Measurements from ENCODE around the gene C19orf12.

The C19orf12 gene

GRCh38 chr19:29752450-29753025 lies 37.5 kb upstream of the C19orf12 start:
- H4K20me1 ChIP-seq (ENCODE audit: control insufficient read depth, insufficient read depth, low read depth, low read length): no peaks in the 10 kb centered on the region
- no peak overlapping the region for H3K27ac ChIP-seq (ENCODE audit: low read depth, low read length)
- TF ChIP-seq CTCF (IDR thresholded peaks at IDR 0.05; ENCODE audit: low read depth, low read length, poor library complexity, severe bottlenecking): no peak
- TF ChIP-seq EZH2phosphoT487 (IDR thresholded peaks at IDR 0.05; ENCODE audit: borderline replicate concordance, low read length): no peak
- no peaks in the 10 kb centered on the region for H3K36me3 ChIP-seq (ENCODE audit: control insufficient read depth, low read length)
- H3F3A ChIP-seq (ENCODE audit: control insufficient read depth, insufficient read depth): no peaks in the 10 kb centered on the region
- H3K9me2 ChIP-seq (replicated peaks; ENCODE audit: control insufficient read depth, low read length): no peaks in the 10 kb centered on the region
- no peaks in the 10 kb centered on the region for H3K27me3 ChIP-seq (ENCODE audit: control insufficient read depth, low read length)
- H3K9me3 ChIP-seq (ENCODE audit: control insufficient read depth, insufficient read depth, low read length): no peaks in the 10 kb centered on the region
- H3K4me1 ChIP-seq (ENCODE audit: control insufficient read depth, low read length): no peaks in the 10 kb centered on the region
- no peak overlapping the region for H3K4me3 ChIP-seq (ENCODE audit: low read length)
- H3K79me2 ChIP-seq (ENCODE audit: control insufficient read depth, low read length): no peaks in the 10 kb centered on the region
- no peak overlapping the region for H3K4me2 ChIP-seq (ENCODE audit: low read length)

GRCh38 chr19:29751932-29752331 lies 36.9 kb upstream of the C19orf12 start:
- no peak overlapping the region for H3K4me2 ChIP-seq (ENCODE audit: low read length)
- H3K27ac ChIP-seq (ENCODE audit: low read depth, low read length): no peak overlapping the region
- no peaks in the 10 kb centered on the region for H3F3A ChIP-seq (ENCODE audit: control insufficient read depth, insufficient read depth)
- no peak overlapping the region for H3K4me3 ChIP-seq (ENCODE audit: low read length)
- no peaks in the 10 kb centered on the region for H4K20me1 ChIP-seq (ENCODE audit: control insufficient read depth, insufficient read depth, low read depth, low read length)
- H3K9me2 ChIP-seq (replicated peaks; ENCODE audit: control insufficient read depth, low read length): no peaks in the 10 kb centered on the region
- TF ChIP-seq EZH2phosphoT487 (IDR thresholded peaks at IDR 0.05; ENCODE audit: borderline replicate concordance, low read length): no peak
- no peak for TF ChIP-seq CTCF (IDR thresholded peaks at IDR 0.05; ENCODE audit: low read depth, low read length, poor library complexity, severe bottlenecking)
- H3K27me3 ChIP-seq (ENCODE audit: control insufficient read depth, low read length): no peaks in the 10 kb centered on the region
- no peaks in the 10 kb centered on the region for H3K9me3 ChIP-seq (ENCODE audit: control insufficient read depth, insufficient read depth, low read length)
- no peaks in the 10 kb centered on the region for H3K4me1 ChIP-seq (ENCODE audit: control insufficient read depth, low read length)
- H3K36me3 ChIP-seq (ENCODE audit: control insufficient read depth, low read length): no peaks in the 10 kb centered on the region
- no peaks in the 10 kb centered on the region for H3K79me2 ChIP-seq (ENCODE audit: control insufficient read depth, low read length)

GRCh38 chr19:29750001-29750400 lies 34.9 kb upstream of the C19orf12 start:
- Histone ChIP-seq H3K27me3 (ENCODE audit: control insufficient read depth, low read length) (no peaks in the 10 kb centered on the region), H3K4me3 (ENCODE audit: low read length) (no peak overlapping the region)

GRCh38 chr19:29748996-29749849 lies 34.2 kb upstream of the C19orf12 start:
- H3K27ac ChIP-seq (ENCODE audit: low read depth, low read length): no peak overlapping the region
- no peaks in the 10 kb centered on the region for H3K4me1 ChIP-seq (ENCODE audit: control insufficient read depth, low read length)
- no peaks in the 10 kb centered on the region for H3K9me3 ChIP-seq (ENCODE audit: control insufficient read depth, insufficient read depth, low read length)
- H3K27me3 ChIP-seq (ENCODE audit: control insufficient read depth, low read length): no peaks in the 10 kb centered on the region
- no peak for TF ChIP-seq CTCF (IDR thresholded peaks at IDR 0.05; ENCODE audit: low read depth, low read length, poor library complexity, severe bottlenecking)
- TF ChIP-seq EZH2phosphoT487 (IDR thresholded peaks at IDR 0.05; ENCODE audit: borderline replicate concordance, low read length): no peak
- no peaks in the 10 kb centered on the region for H3K36me3 ChIP-seq (ENCODE audit: control insufficient read depth, low read length)
- H3K79me2 ChIP-seq (ENCODE audit: control insufficient read depth, low read length): no peaks in the 10 kb centered on the region
- no peaks in the 10 kb centered on the region for H3K9me2 ChIP-seq (replicated peaks; ENCODE audit: control insufficient read depth, low read length)
- no peaks in the 10 kb centered on the region for H4K20me1 ChIP-seq (ENCODE audit: control insufficient read depth, insufficient read depth, low read depth, low read length)
- no peaks in the 10 kb centered on the region for H3F3A ChIP-seq (ENCODE audit: control insufficient read depth, insufficient read depth)
- H3K4me3 ChIP-seq (ENCODE audit: low read length): no peak overlapping the region
- H3K4me2 ChIP-seq (ENCODE audit: low read length): no peak overlapping the region

More at GRCh38 chr19:29750001-29750400, 34.9 kb upstream of the C19orf12 start:
- Histone ChIP-seq H3K36me3 (ENCODE audit: control insufficient read depth, low read length) (no peaks in the 10 kb centered on the region), H3K4me1 (ENCODE audit: control insufficient read depth, low read length) (no peaks in the 10 kb centered on the region), H3K79me2 (ENCODE audit: control insufficient read depth, low read length) (no peaks in the 10 kb centered on the region), H3K4me2 (ENCODE audit: low read length) (no peak overlapping the region), H3K9me2 (replicated peaks; ENCODE audit: control insufficient read depth, low read length) (no peaks in the 10 kb centered on the region), H4K20me1 (ENCODE audit: control insufficient read depth, insufficient read depth, low read depth, low read length) (no peaks in the 10 kb centered on the region), H3F3A (ENCODE audit: control insufficient read depth, insufficient read depth) (no peaks in the 10 kb centered on the region), H3K27ac (ENCODE audit: low read depth, low read length) (no peak overlapping the region), H3K9me3 (ENCODE audit: control insufficient read depth, insufficient read depth, low read length) (no peaks in the 10 kb centered on the region)
- TF ChIP-seq EZH2phosphoT487 (IDR thresholded peaks at IDR 0.05; ENCODE audit: borderline replicate concordance, low read length): no peak

Data from DOHH2 (cell line).